Kidney (tissue), 14 donors: ENCODE results near the gene DDX10. TPM values are rescaled to one million over a fixed set of nuclear protein-coding genes. Genes with fewer than 3 reads are reported as not detected.

Experiments
- DNase-seq, 5 donors: peaks; one replicate each; pipeline ENCODE4 v3.0.0-alpha.2; 2013 to 2020
- FAIRE-seq: peaks from 2 replicates; lab custom pipeline; 2012; peaks lifted over from hg19 to GRCh38; lab: Jason Lieb, UNC
- H3K27ac ChIP-seq, 2 donors: one replicate each; pipeline ENCODE4 v1.7.0; 2013; ENCODE audit warnings: low read depth in 2 of 2, low read length in 2 of 2, inconsistent platforms in 1 of 2
- H3K27me3 ChIP-seq: one replicate; pipeline ENCODE4 v1.7.1; 2013; ENCODE audit warnings: low read length, inconsistent platforms; ENCODE audit not compliant: control insufficient read depth, insufficient read depth
- H3K36me3 ChIP-seq, 3 donors: one replicate each; pipeline versions ENCODE4 v1.7.0 to v1.7.1; 2013; ENCODE audit warnings: low read length in 3 of 3, control low read depth in 1 of 3, inconsistent platforms in 1 of 3; ENCODE audit not compliant: insufficient read depth in 3 of 3, control insufficient read depth in 2 of 3
- H3K4me1 ChIP-seq, 3 donors: one replicate each; pipeline versions ENCODE4 v1.7.0 to v1.7.1; 2013; ENCODE audit warnings: low read length in 3 of 3, inconsistent platforms in 1 of 3, low read depth in 1 of 3; ENCODE audit not compliant: control insufficient read depth in 2 of 3, insufficient read depth in 2 of 3
- H3K4me3 ChIP-seq, 3 donors: one replicate each; pipeline versions ENCODE4 v1.7.0 to v1.8.1; 2013; ENCODE audit warnings: low read length in 3 of 3, control low read depth in 1 of 3, inconsistent platforms in 1 of 3
- H3K9ac ChIP-seq, 3 donors: one replicate each; pipeline versions ENCODE4 v1.7.0 to v1.7.1; 2013; ENCODE audit warnings: low read length in 3 of 3, control low read depth in 1 of 3, inconsistent platforms in 1 of 3
- H3K9me3 ChIP-seq, 3 donors: one replicate each; pipeline versions ENCODE4 v1.7.0 to v1.7.1; 2013; ENCODE audit warnings: low read length in 3 of 3, control low read depth in 1 of 3, inconsistent platforms in 1 of 3; ENCODE audit not compliant: control insufficient read depth in 2 of 3, insufficient read depth in 1 of 3
- CTCF ChIP-seq: IDR thresholded peaks from 3 replicates; pipeline ENCODE4 v1.5.1; 2012; ENCODE audit warnings: mild to moderate bottlenecking, moderate library complexity, borderline replicate concordance; ENCODE audit not compliant: insufficient read depth; ENCODE audit errors: extremely low read depth
- intact Hi-C: fragments of 100-400 bp; cut with DNase I; formaldehyde crosslinking; loops from one replicate; pipeline ENCODE4 v1.11.1; 2022
- polyA plus RNA-seq: library from polyadenylated mRNA; stranded (reverse); fragments of 350-450 nt; fragmentation: Illumina TruSeq; extraction: RNeasy Lipid Tissue Mini Kit (QIAGEN cat#74804); gene quantifications from one replicate; pipeline ENCODE4 v1.2.3, GENCODE V29; 2014; ENCODE audit warnings: low read depth, low replicate concordance; ENCODE audit not compliant: insufficient read depth
- total RNA-seq: library from RNA; stranded (reverse); fragmentation: NEBNext Ultra II Directional; extraction: Animal tissue kit (Norgen Biotek cat#: 25700); gene quantifications from one replicate; pipeline ENCODE4 v1.2.1, GENCODE V29; 2021
- donor health status: control.
- donor health status: control.
- donor health status: control.
- donor health status: control.
- donor health status: control.
- donor health status: DM: yes; HTN: yes; CAD: no.
- donor health status: Normal renal cell carcinoma (clear cell type).

DDX10 gene
- total and polyA plus RNA-seq, 2 donors from 2014 or later: 24.8 to 79.2 TPM

- H3K36me3 ChIP-seq: no peaks in the 10 kb centered on the region
- no peak overlapping the region for H3K9ac ChIP-seq
- no peaks in the 10 kb centered on the region for H3K4me1 ChIP-seq
- intact Hi-C loops: no loop called here
- no peaks in the 10 kb centered on the region for H3K27me3 ChIP-seq
- no peak for TF ChIP-seq CTCF
- DNase-seq (no peak), FAIRE-seq (no peak)
- H3K4me3 ChIP-seq: no peak overlapping the region
- H3K9me3 ChIP-seq: no peaks in the 10 kb centered on the region
- H3K27ac ChIP-seq: no peak overlapping the region
Observed at GRCh38 chr11:108914981-108915380, 250.1 kb downstream of the DDX10 start.

GRCh38 chr11:108915666-108916065 is 250.8 kb downstream of the DDX10 start:
- no peaks in the 10 kb centered on the region for H3K4me1 ChIP-seq
- intact Hi-C loops: no loop called here
- H3K27me3 ChIP-seq: no peaks in the 10 kb centered on the region
- H3K36me3 ChIP-seq: no peaks in the 10 kb centered on the region
- no peak for FAIRE-seq
- H3K27ac ChIP-seq: no peak overlapping the region
- H3K4me3 ChIP-seq: no peak overlapping the region
- DNase-seq: no peak
- no peak overlapping the region for H3K9ac ChIP-seq
- H3K9me3 ChIP-seq: no peaks in the 10 kb centered on the region
- TF ChIP-seq CTCF: no peak

- Histone ChIP-seq H3K27ac (no peak overlapping the region), H3K4me3 (no peak overlapping the region), H3K36me3 (no peaks in the 10 kb centered on the region), H3K4me1 (no peaks in the 10 kb centered on the region), H3K27me3 (no peaks in the 10 kb centered on the region), H3K9me3 (no peaks in the 10 kb centered on the region), H3K9ac (no peak overlapping the region)
- FAIRE-seq (no peak), DNase-seq (no peak)
- intact Hi-C loops: no loop called here
- TF ChIP-seq CTCF: no peak
Observed at GRCh38 chr11:108916290-108916689, 251.4 kb downstream of the DDX10 start.

- Histone ChIP-seq H3K27ac (no peak overlapping the region), H3K36me3 (no peaks in the 10 kb centered on the region), H3K4me3 (no peak overlapping the region), H3K4me1 (no peaks in the 10 kb centered on the region), H3K9ac (no peak overlapping the region), H3K27me3 (no peaks in the 10 kb centered on the region), H3K9me3 (no peaks in the 10 kb centered on the region)
- FAIRE-seq (no peak), DNase-seq (no peak)
- intact Hi-C loops: no loop called here
- TF ChIP-seq CTCF: no peak
Observed at GRCh38 chr11:108916935-108917334, 252.1 kb downstream of the DDX10 start.
